SU-DHL-6 (cell line): ENCODE measurements around the gene EPC2.

Experiments used
- H2AFZ ChIP-seq: fragments of 200-600 bp; sonication (generic); 2 replicates; pipeline ENCODE4 v1.6.1; 2014; ENCODE audit warnings: low read depth, mild to moderate bottlenecking, moderate library complexity, mixed read lengths, antibody characterized with exemption, low read length; ENCODE audit not compliant: severe bottlenecking
- H3F3A ChIP-seq: fragments of 200-600 bp; shearing (Covaris generic); 2 replicates; pipeline ENCODE4 v1.6.0; 2016; ENCODE audit warnings: antibody characterized with exemption, mild to moderate bottlenecking; ENCODE audit not compliant: insufficient read depth
- H3K27ac ChIP-seq: fragments of 200-600 bp; sonication (generic); 2 replicates; pipeline ENCODE4 v1.5.1; 2016; ENCODE audit warnings: low read depth, mild to moderate bottlenecking, low read length, moderate library complexity, mixed read lengths
- H3K27me3 ChIP-seq: fragments of 200-600 bp; sonication (generic), shearing (Covaris generic); 2 replicates; pipeline ENCODE4 v1.6.0; 2014; ENCODE audit warnings: mild to moderate bottlenecking, low read length
- H3K36me3 ChIP-seq: fragments of 200-600 bp; sonication (generic); 2 replicates; pipeline ENCODE4 v1.6.1; 2014; ENCODE audit warnings: mild to moderate bottlenecking, low read length, mixed read lengths
- H3K4me2 ChIP-seq: fragments of 300-600, 200-600 bp; shearing (Covaris generic), sonication (generic); 2 replicates; pipeline ENCODE4 v1.6.0; 2014; ENCODE audit warnings: low read length, low read depth, mild to moderate bottlenecking; ENCODE audit not compliant: poor library complexity, severe bottlenecking
- H3K4me3 ChIP-seq: fragments of 200-600 bp; sonication (generic); 2 replicates; pipeline ENCODE4 v1.5.1; 2014; ENCODE audit warnings: antibody characterized with exemption, low read length, mild to moderate bottlenecking, mixed read lengths; ENCODE audit not compliant: insufficient read depth, poor library complexity, severe bottlenecking
- H3K79me2 ChIP-seq: fragments of 200-600 bp; sonication (generic); 2 replicates; pipeline ENCODE4 v1.6.1; 2014; ENCODE audit warnings: mild to moderate bottlenecking, low read length, moderate library complexity; ENCODE audit not compliant: insufficient read depth
- H3K9ac ChIP-seq: fragments of 200-600 bp; sonication (generic); 2 replicates; pipeline ENCODE4 v1.7.0; 2014; ENCODE audit warnings: mild to moderate bottlenecking, low read length
- H3K9me2 ChIP-seq: fragments of 200-600 bp; sonication (generic); replicated peaks from 2 replicates; pipeline ENCODE4 v1.6.1; 2014; ENCODE audit warnings: low read length; ENCODE audit not compliant: insufficient read depth
- H3K9me3 ChIP-seq: fragments of 200-600 bp; sonication (generic); 2 replicates; pipeline ENCODE4 v1.6.1; 2014; ENCODE audit warnings: low read length, mixed read lengths; ENCODE audit not compliant: insufficient read depth
- H4K20me1 ChIP-seq: fragments of 200-600 bp; sonication (generic); 2 replicates; pipeline ENCODE4 v1.6.1; 2014; ENCODE audit warnings: low read depth, mild to moderate bottlenecking, antibody characterized with exemption, low read length, moderate library complexity, mixed read lengths
- CTCF ChIP-seq: fragments of 200-600 bp; sonication (generic); IDR thresholded peaks from one replicate; pipeline ENCODE4 v1.5.1; 2017; ENCODE audit warnings: antibody characterized with exemption, mild to moderate bottlenecking, low read length, moderate library complexity; ENCODE audit not compliant: insufficient read depth, poor library complexity, severe bottlenecking
- EZH2phosphoT487 ChIP-seq: fragments of 200-600 bp; sonication (generic), shearing (Covaris generic); conservative IDR thresholded peaks from 2 replicates; pipeline ENCODE4 v1.6.1; 2018; ENCODE audit warnings: mild to moderate bottlenecking, antibody characterized with exemption, low read length, moderate library complexity, mixed read lengths

EPC2 gene

GRCh38 chr2:148739454-148740105 is 95.0 kb downstream of the EPC2 start:
- H3F3A ChIP-seq, result peaks cover 3% of the 10 kb centered on the region; the same call in 1 of the 2 replicates
- H3K9me3 ChIP-seq, result no peaks in the 10 kb centered on the region
- TF ChIP-seq EZH2phosphoT487, result no peak
- no peak for TF ChIP-seq CTCF
- H3K9me2 ChIP-seq, result no peaks in the 10 kb centered on the region
- H3K9ac ChIP-seq, result no peak overlapping the region
- H3K27ac ChIP-seq, result no peak overlapping the region
- H3K27me3 ChIP-seq, result no peaks in the 10 kb centered on the region
- H4K20me1 ChIP-seq, result peaks cover 2% of the 10 kb centered on the region
- H2AFZ ChIP-seq, result no peak overlapping the region
- H3K36me3 ChIP-seq, result peaks cover 3% of the 10 kb centered on the region; the same call in 1 of the 2 replicates
- H3K79me2 ChIP-seq, result peaks cover 22% of the 10 kb centered on the region; the same call in 1 of the 2 replicates
- no peak overlapping the region for H3K4me2 ChIP-seq
- H3K4me3 ChIP-seq, result no peak overlapping the region

GRCh38 chr2:148742373-148742772 is 97.8 kb downstream of the EPC2 start:
- Histone ChIP-seq H3K27me3 (no peaks in the 10 kb centered on the region), H3K79me2 (peaks cover 12% of the 10 kb centered on the region; the same call in 1 of the 2 replicates)
- no peak for TF ChIP-seq CTCF
- TF ChIP-seq EZH2phosphoT487, result no peak

GRCh38 chr2:148745151-148745851 is 100.8 kb downstream of the EPC2 start:
- Histone ChIP-seq H3K4me3 (no peak overlapping the region), H3K36me3 (peaks cover 3% of the 10 kb centered on the region; the same call in 1 of the 2 replicates), H3K9me3 (no peaks in the 10 kb centered on the region), H3F3A (no peaks in the 10 kb centered on the region), H3K27me3 (no peaks in the 10 kb centered on the region), H3K4me2 (no peak overlapping the region), H3K9ac (no peak overlapping the region), H4K20me1 (no peaks in the 10 kb centered on the region), H3K79me2 (peaks cover 19% of the 10 kb centered on the region; the same call in 1 of the 2 replicates), H2AFZ (no peak overlapping the region), H3K27ac (no peak overlapping the region), H3K9me2 (no peaks in the 10 kb centered on the region)
- TF ChIP-seq CTCF (no peak), EZH2phosphoT487 (no peak)

More at GRCh38 chr2:148742373-148742772, 97.8 kb downstream of the EPC2 start:
- Histone ChIP-seq H2AFZ (no peak overlapping the region), H3K36me3 (peaks cover 3% of the 10 kb centered on the region; the same call in 1 of the 2 replicates), H3K9ac (no peak overlapping the region), H3K9me2 (no peaks in the 10 kb centered on the region), H3K4me2 (no peak overlapping the region), H3K9me3 (no peaks in the 10 kb centered on the region), H3K4me3 (no peak overlapping the region), H4K20me1 (no peaks in the 10 kb centered on the region), H3K27ac (no peak overlapping the region), H3F3A (no peaks in the 10 kb centered on the region)
